ENCODE results near the gene SPTBN1. TPM values are rescaled to one million over a fixed set of nuclear protein-coding genes. Genes with fewer than 3 reads are reported as not detected.

Gene SPTBN1
- total and polyA plus RNA-seq, 2 of the 4 experiments (the other 2 are of a cell fraction): 49.1 to 241 TPM

- Histone ChIP-seq H3K4me1 (ENCODE audit: control insufficient read depth, insufficient read depth, low read length) (peaks cover 3% of the 10 kb centered on the region), H3K56ac (ENCODE audit: extremely low read depth, insufficient read depth, low read length) (no peak overlapping the region), H2BK15ac (ENCODE audit: low read depth, low read length) (no peak overlapping the region), H3K9ac (ENCODE audit: low read depth, low read length) (no peak overlapping the region), H3K27me3 (ENCODE audit: control insufficient read depth, insufficient read depth, low read length) (no peaks in the 10 kb centered on the region), H2BK5ac (ENCODE audit: low read depth, low read length, poor library complexity, severe bottlenecking) (no peak overlapping the region), H3K23ac (ENCODE audit: low read depth, low read length) (no peak overlapping the region), H3K18ac (ENCODE audit: low read depth, low read length) (no peak overlapping the region), H3K4me3 (ENCODE audit: insufficient read depth, low read depth, low read length) (no peak overlapping the region), H2AK5ac (ENCODE audit: low read depth, low read length) (no peak overlapping the region), H3K36me3 (ENCODE audit: control insufficient read depth, insufficient read depth, low read length) (no peaks in the 10 kb centered on the region), H2AFZ (replicated peaks; ENCODE audit: low read length, poor library complexity) (no peak overlapping the region), H3K4me2 (ENCODE audit: low read depth, low read length) (no peak overlapping the region), H4K20me1 (ENCODE audit: insufficient read depth, low read length) (peaks cover 55% of the 10 kb centered on the region), H3K79me1 (ENCODE audit: low read depth in 1 of 2, low read length in 2 of 2) (peaks cover 24 to 68% of the 10 kb centered on the region in 2 experiments), H2BK120ac (ENCODE audit: low read depth, low read length) (no peak overlapping the region), H2BK20ac (ENCODE audit: low read depth, low read length) (no peak overlapping the region), H3K9me3 (ENCODE audit: control insufficient read depth, insufficient read depth, low read length) (no peaks in the 10 kb centered on the region), H4K91ac (ENCODE audit: insufficient read depth, low read depth, low read length) (no peak overlapping the region), H4K8ac (ENCODE audit: low read depth in 2 of 2, low read length in 2 of 2) (no peak overlapping the region), H2AK9ac (replicated peaks; ENCODE audit: low read depth, low read length, poor library complexity) (no peak overlapping the region), H3K9me1 (ENCODE audit: insufficient read depth, low read length) (peaks cover 7% of the 10 kb centered on the region), H4K5ac (ENCODE audit: low read depth, low read length) (no peak overlapping the region), H3K27ac (ENCODE audit: insufficient read depth, low read length) (no peak overlapping the region), H3K4ac (ENCODE audit: low read depth, low read length) (no peak overlapping the region), H3K14ac (replicated peaks; ENCODE audit: low read depth, low read length) (no peak overlapping the region)
- ATAC-seq (ENCODE audit: low read depth) (no peak), DNase-seq (no peak)
- in situ Hi-C loops (cut with MboI; ENCODE audit: low sequenced_read_pairs): no loop called here
- dilution Hi-C loops (cut with HindIII; ENCODE audit: low sequenced_read_pairs, unreplicated experiment): no loop called here
- CTCF ChIA-PET: interaction anchor here (0.6 kb wide), 1 partner anchor 15 kb away, joined by 3 read pairs; no protein-coding TSS in a partner anchor
- 57% methylated on average over 1 of the region's 2 CpGs; no CpG with 5 or more reads in 1 of the 2 experiments for WGBS, 2 experiments (ENCODE audit: extremely low coverage in 2 of 2, insufficient read length in 1 of 2)
- POLR2A ChIA-PET (ENCODE audit: unreplicated experiment): no interaction called here
- BruUV-seq (replicated peaks): no TSS peak
- intact Hi-C loops (cut with micrococcal nuclease): no loop called here
- TF ChIP-seq USF2 (IDR thresholded peaks at IDR 0.05; ENCODE audit: low read depth, low read length) (no peak), BHLHE40 (IDR thresholded peaks at IDR 0.05; ENCODE audit: low read depth, low read length) (no peak), MAZ (IDR thresholded peaks at IDR 0.05; ENCODE audit: borderline replicate concordance, low read depth, low read length) (no peak), RCOR1 (IDR thresholded peaks at IDR 0.05; ENCODE audit: insufficient replicate concordance, low read length) (no peak), CTCF (conservative IDR thresholded peaks at IDR 0.05; ENCODE audit: low read depth, low read length) (no peak), MAFK (IDR thresholded peaks at IDR 0.05; ENCODE audit: low read depth, low read length) (no peak), RFX5 (IDR thresholded peaks at IDR 0.05; ENCODE audit: low read depth, low read length) (no peak), FOS (IDR thresholded peaks at IDR 0.05; ENCODE audit: low read depth, low read length) (no peak), CHD1 (IDR thresholded peaks at IDR 0.05; ENCODE audit: low read depth, low read length) (no peak), CEBPB (IDR thresholded peaks at IDR 0.05; ENCODE audit: low read depth, low read length) (no peak), POLR2A (IDR thresholded peaks at IDR 0.05; ENCODE audit: low read depth, low read length) (no peak), RAD21 (IDR thresholded peaks at IDR 0.05; ENCODE audit: low read length) (no peak), MXI1 (IDR thresholded peaks at IDR 0.05; ENCODE audit: borderline replicate concordance, low read depth, low read length) (no peak), SMC3 (IDR thresholded peaks at IDR 0.05; ENCODE audit: low read depth, low read length) (no peak), NFE2L2 (IDR thresholded peaks at IDR 0.05; ENCODE audit: low read depth, low read length) (no peak), ELK1 (IDR thresholded peaks at IDR 0.05; ENCODE audit: borderline replicate concordance, low read depth, low read length) (no peak)
These were observed 8.2 kb downstream of the SPTBN1 start for GRCh38 chr2:54464341-54464740.

All from IMR-90 (cell line).